Lower leg skin (tissue), 3 donors: Measurements from ENCODE around the gene OTULINL.

Experiments
- POLR2A ChIP-seq, 2 donors: fragments of 450-650 bp; IDR thresholded peaks; one replicate each; pipeline ENCODE4 v1.6.1; 2016 to 2017; ENCODE audit warnings: antibody characterized with exemption in 2 of 2, mild to moderate bottlenecking in 1 of 2, moderate library complexity in 1 of 2
- TF ChIP-seq, protein P1 (sequence below), 3 donors: fragments of 450-650 bp; IDR thresholded peaks; one replicate each; pipeline ENCODE4 v1.5.1; 2016; ENCODE audit warnings: antibody characterized with exemption in 3 of 3, mild to moderate bottlenecking in 3 of 3, moderate library complexity in 2 of 3

DNA sequence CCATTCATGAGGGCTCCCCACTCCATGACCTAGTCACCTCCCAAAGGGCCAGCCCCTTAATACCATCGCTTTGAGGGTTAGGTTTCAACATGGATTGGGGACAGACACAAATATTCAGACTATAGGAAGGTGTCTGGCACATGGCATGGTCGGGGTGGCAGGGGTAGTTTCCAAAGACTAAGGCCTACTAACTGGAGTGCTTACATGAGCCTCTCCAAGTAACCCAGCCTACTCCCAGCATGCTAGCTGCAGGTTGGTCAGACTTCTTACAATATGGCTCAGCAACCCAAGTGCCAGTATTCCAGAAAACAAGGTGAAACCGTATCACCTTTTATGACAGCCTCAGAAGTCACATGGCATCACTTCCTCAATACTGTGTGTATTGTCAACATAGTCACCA lies 19.9 kb upstream of the OTULINL start:
- TF ChIP-seq, protein P1, sequence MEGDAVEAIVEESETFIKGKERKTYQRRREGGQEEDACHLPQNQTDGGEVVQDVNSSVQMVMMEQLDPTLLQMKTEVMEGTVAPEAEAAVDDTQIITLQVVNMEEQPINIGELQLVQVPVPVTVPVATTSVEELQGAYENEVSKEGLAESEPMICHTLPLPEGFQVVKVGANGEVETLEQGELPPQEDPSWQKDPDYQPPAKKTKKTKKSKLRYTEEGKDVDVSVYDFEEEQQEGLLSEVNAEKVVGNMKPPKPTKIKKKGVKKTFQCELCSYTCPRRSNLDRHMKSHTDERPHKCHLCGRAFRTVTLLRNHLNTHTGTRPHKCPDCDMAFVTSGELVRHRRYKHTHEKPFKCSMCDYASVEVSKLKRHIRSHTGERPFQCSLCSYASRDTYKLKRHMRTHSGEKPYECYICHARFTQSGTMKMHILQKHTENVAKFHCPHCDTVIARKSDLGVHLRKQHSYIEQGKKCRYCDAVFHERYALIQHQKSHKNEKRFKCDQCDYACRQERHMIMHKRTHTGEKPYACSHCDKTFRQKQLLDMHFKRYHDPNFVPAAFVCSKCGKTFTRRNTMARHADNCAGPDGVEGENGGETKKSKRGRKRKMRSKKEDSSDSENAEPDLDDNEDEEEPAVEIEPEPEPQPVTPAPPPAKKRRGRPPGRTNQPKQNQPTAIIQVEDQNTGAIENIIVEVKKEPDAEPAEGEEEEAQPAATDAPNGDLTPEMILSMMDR (IDR thresholded peaks at IDR 0.05) = no peak
- no peak for TF ChIP-seq POLR2A (IDR thresholded peaks at IDR 0.05)
